HG03439 (cell line): ENCODE data around the gene FHIT.
"Not testable (repeated sequence)": the region's sequence is repeated elsewhere in the genome, so short reads cannot be mapped to it uniquely, and the experiment has no call there.

Experiments
- ATAC-seq: cut with Tn5 transposase; IDR thresholded peaks from one replicate; pipeline ENCODE4 v1.9.1; 2021; ENCODE audit warnings: mild to moderate bottlenecking, moderate library complexity; ENCODE audit not compliant: unreplicated experiment

Gene FHIT

GRCh38 chr3:61227799-61228198 lies 23.5 kb downstream of the FHIT start:
- no peak for ATAC-seq

GRCh38 chr3:61226166-61226686 lies 25.0 kb downstream of the FHIT start:
- no peak for ATAC-seq

- no peak for ATAC-seq
Observed at GRCh38 chr3:61224823-61225222, 26.4 kb downstream of the FHIT start.

- no peak for ATAC-seq
Observed at GRCh38 chr3:61223451-61223850, 27.8 kb downstream of the FHIT start.

GRCh38 chr3:61222467-61222866 lies 28.8 kb downstream of the FHIT start:
- no peak for ATAC-seq

GRCh38 chr3:61221759-61222362 lies 29.4 kb downstream of the FHIT start:
- no peak for ATAC-seq

GRCh38 chr3:61218504-61218903 lies 32.7 kb downstream of the FHIT start:
- no peak for ATAC-seq

GRCh38 chr3:61216171-61216570 lies 35.1 kb downstream of the FHIT start:
- ATAC-seq, result not testable (repeated sequence)

- no peak for ATAC-seq
Observed at GRCh38 chr3:61202086-61202485, 49.2 kb downstream of the FHIT start.

- ATAC-seq, result no peak
Observed at GRCh38 chr3:61201071-61201470, 50.2 kb downstream of the FHIT start.

- no peak for ATAC-seq
Observed at GRCh38 chr3:61200270-61200669, 51.0 kb downstream of the FHIT start.

GRCh38 chr3:61199843-61200242 lies 51.4 kb downstream of the FHIT start:
- no peak for ATAC-seq

GRCh38 chr3:61194892-61195538 lies 56.2 kb downstream of the FHIT start:
- ATAC-seq, result no peak

GRCh38 chr3:61192222-61192621 lies 59.0 kb downstream of the FHIT start:
- ATAC-seq, result no peak

- ATAC-seq, result not testable (repeated sequence)
Observed at GRCh38 chr3:61190205-61190604, 61.0 kb downstream of the FHIT start.

GRCh38 chr3:61186030-61186429 lies 65.2 kb downstream of the FHIT start:
- ATAC-seq, result no peak

- no peak for ATAC-seq
Observed at GRCh38 chr3:61184956-61185355, 66.3 kb downstream of the FHIT start.

GRCh38 chr3:61182662-61183061 lies 68.6 kb downstream of the FHIT start:
- peak; percentile 26 for ATAC-seq

GRCh38 chr3:61181874-61182273 lies 69.4 kb downstream of the FHIT start:
- peak; percentile 96 for ATAC-seq

GRCh38 chr3:61180206-61180605 lies 71.0 kb downstream of the FHIT start:
- no peak for ATAC-seq

- no peak for ATAC-seq
Observed at GRCh38 chr3:61178167-61178566, 73.1 kb downstream of the FHIT start.

- no peak for ATAC-seq
Observed at GRCh38 chr3:61177450-61177849, 73.8 kb downstream of the FHIT start.

GRCh38 chr3:61173676-61174075 lies 77.6 kb downstream of the FHIT start:
- ATAC-seq, result no peak
